Bronchial epithelial cell (primary cell): ENCODE data around the gene UBE2H. TPM values are rescaled to one million over a fixed set of nuclear protein-coding genes. Genes with fewer than 3 reads are reported as not detected.
A peak's percentile ranks its signal among the peaks of the same experiment; 100 is the strongest.

Experiments used
- DNase-seq: peaks from one replicate; pipeline ENCODE4 v3.0.0-alpha.2; 2010; ENCODE audit warnings: low read depth
- FAIRE-seq: peaks from 2 replicates; lab custom pipeline; 2011; peaks lifted over from hg19 to GRCh38; lab: Jason Lieb, UNC
- H3K27me3 ChIP-seq: 2 replicates; pipeline ENCODE4 v1.5.1; 2011; ENCODE audit warnings: low read length; ENCODE audit not compliant: control insufficient read depth, insufficient read depth
- H3K36me3 ChIP-seq: 2 replicates; pipeline ENCODE4 v1.5.1; 2011; ENCODE audit warnings: low read length; ENCODE audit not compliant: control insufficient read depth, insufficient read depth
- H3K4me3 ChIP-seq: 2 replicates; pipeline ENCODE4 v1.5.1; 2011; ENCODE audit warnings: mild to moderate bottlenecking, low read depth, low read length, control low read depth
- CTCF ChIP-seq: IDR thresholded peaks from 2 replicates; pipeline ENCODE4 v1.5.1; 2011; ENCODE audit warnings: mild to moderate bottlenecking, moderate library complexity, low read length, control low read depth, inconsistent platforms; ENCODE audit not compliant: insufficient read depth, severe bottlenecking
- total RNA-seq: library from RNA; depleted of rRNA; stranded (reverse); fragments of >200 nt; gene quantifications from 2 replicates; pipeline ENCODE4 v1.2.1, GENCODE V29; 2014

Gene UBE2H
- total RNA-seq, 1 donor from 2014 or later: 50.0 TPM

GRCh38 chr7:129883151-129883550 is 69.6 kb downstream of the UBE2H start:
- TF ChIP-seq CTCF: no peak
- DNase-seq: no peak
- FAIRE-seq: no peak
- no peak overlapping the region for H3K4me3 ChIP-seq
- no peaks in the 10 kb centered on the region for H3K27me3 ChIP-seq
- H3K36me3 ChIP-seq: peaks cover 3% of the 10 kb centered on the region

- no peak for TF ChIP-seq CTCF
- no peaks in the 10 kb centered on the region for H3K27me3 ChIP-seq
- H3K36me3 ChIP-seq: peaks cover 3% of the 10 kb centered on the region
- DNase-seq (no peak), FAIRE-seq (no peak)
- H3K4me3 ChIP-seq: no peak overlapping the region
Observed at GRCh38 chr7:129882531-129882930, 70.2 kb downstream of the UBE2H start.

- H3K4me3 ChIP-seq: no peak overlapping the region
- TF ChIP-seq CTCF: no peak
- no peaks in the 10 kb centered on the region for H3K27me3 ChIP-seq
- peak; percentile 37 for DNase-seq
- no peak for FAIRE-seq
- peaks cover 3% of the 10 kb centered on the region for H3K36me3 ChIP-seq
Observed at GRCh38 chr7:129877146-129877792, 75.5 kb downstream of the UBE2H start.

GRCh38 chr7:129875745-129876411 is 76.9 kb downstream of the UBE2H start:
- DNase-seq (peak; percentile 89), FAIRE-seq (no peak)

GRCh38 chr7:129875160-129875559 is 77.6 kb downstream of the UBE2H start:
- FAIRE-seq: no peak
- Histone ChIP-seq H3K4me3 (no peak overlapping the region), H3K27me3 (no peaks in the 10 kb centered on the region), H3K36me3 (peaks cover 1% of the 10 kb centered on the region)
- peak; percentile 28 for DNase-seq
- no peak for TF ChIP-seq CTCF

More at GRCh38 chr7:129875745-129876411, 76.9 kb downstream of the UBE2H start:
- Histone ChIP-seq H3K4me3 (no peak overlapping the region), H3K36me3 (peaks cover 2% of the 10 kb centered on the region), H3K27me3 (no peaks in the 10 kb centered on the region)
- no peak for TF ChIP-seq CTCF

- no peak for DNase-seq
- Histone ChIP-seq H3K36me3 (peaks cover 1% of the 10 kb centered on the region), H3K27me3 (no peaks in the 10 kb centered on the region), H3K4me3 (no peak overlapping the region)
- no peak for FAIRE-seq
- TF ChIP-seq CTCF: no peak
Observed at GRCh38 chr7:129874722-129875121, 78.0 kb downstream of the UBE2H start.
